GM23338 (cell line): Measurements from ENCODE around the gene ARID4B.

Experiments
- CTCF ChIP-seq, 2 experiments: fragments of 200-600 bp in 1 of 2; sonication (generic) in 1 of 2; conservative IDR thresholded peaks; 2 replicates each; pipeline versions ENCODE4 v1.5.1 to v1.6.1; 2016 to 2017; ENCODE audit warnings: antibody characterized with exemption in 2 of 2, low read depth in 2 of 2, mild to moderate bottlenecking in 2 of 2, moderate library complexity in 1 of 2
- EZH2 ChIP-seq: fragments of 200-600 bp; sonication (generic); IDR thresholded peaks from one replicate; pipeline ENCODE4 v1.8.0; 2017; ENCODE audit warnings: antibody characterized with exemption, mild to moderate bottlenecking, low read depth; ENCODE audit not compliant: unreplicated experiment
- EZH2phosphoT487 ChIP-seq: fragments of 200-600 bp; sonication (generic); IDR thresholded peaks from one replicate; pipeline ENCODE4 v1.8.1; 2018; ENCODE audit warnings: antibody characterized with exemption; ENCODE audit not compliant: unreplicated experiment
- JUNB ChIP-seq: IDR thresholded peaks from one replicate; pipeline ENCODE4 v1.6.1; 2016; ENCODE audit warnings: antibody characterized with exemption; ENCODE audit not compliant: unreplicated experiment
- NANOG ChIP-seq: IDR thresholded peaks from 2 replicates; pipeline ENCODE4 v1.6.1; 2016; ENCODE audit warnings: antibody characterized with exemption, borderline replicate concordance
- POLR2AphosphoS5 ChIP-seq: IDR thresholded peaks from 2 replicates; pipeline ENCODE4 v1.6.1; 2016; ENCODE audit warnings: antibody characterized with exemption, low read depth
- ZNF114 ChIP-seq: fragments of 250-450 bp; sonication (Bioruptor Pico); IDR thresholded peaks from 2 replicates; pipeline ENCODE4 v1.5.0; 2020; ENCODE audit warnings: mild to moderate bottlenecking, moderate library complexity
- ZNF331 ChIP-seq: fragments of 250-450 bp; sonication (Bioruptor Pico); IDR thresholded peaks from 2 replicates; pipeline ENCODE4 v1.5.0; 2020; ENCODE audit warnings: low read depth, mild to moderate bottlenecking, moderate library complexity
- TF ChIP-seq, protein P1 (sequence below): IDR thresholded peaks from one replicate; pipeline ENCODE4 v1.6.1; 2018; ENCODE audit warnings: antibody characterized with exemption; ENCODE audit not compliant: unreplicated experiment
- TF ChIP-seq, protein P2 (sequence below): IDR thresholded peaks from 2 replicates; pipeline ENCODE4 v1.6.1; 2016; ENCODE audit warnings: antibody characterized with exemption

DNA sequence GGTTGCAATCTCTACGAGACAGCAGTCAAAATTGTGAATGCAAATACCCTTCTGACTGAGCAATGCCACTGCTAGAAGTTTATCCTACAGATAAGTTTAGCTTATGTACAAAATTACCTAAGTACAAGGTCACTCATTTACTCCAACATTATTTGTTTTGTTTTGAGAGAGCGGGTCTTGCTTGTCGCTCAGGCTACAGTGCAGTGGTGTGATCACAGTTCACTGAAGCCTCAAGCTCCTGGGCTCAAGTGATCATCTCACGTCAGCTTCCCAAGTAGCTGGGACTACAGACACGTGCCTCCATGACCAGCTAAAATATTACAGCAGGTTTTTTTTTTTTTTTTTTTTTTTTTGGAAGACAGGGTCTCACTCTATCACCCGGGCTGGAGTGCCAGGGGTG lies 182.3 kb downstream of the ARID4B start:
- no peak for TF ChIP-seq CTCF (conservative IDR thresholded peaks at IDR 0.05; ENCODE audit: low read depth in 2 of 2)
- TF ChIP-seq, protein P1, sequence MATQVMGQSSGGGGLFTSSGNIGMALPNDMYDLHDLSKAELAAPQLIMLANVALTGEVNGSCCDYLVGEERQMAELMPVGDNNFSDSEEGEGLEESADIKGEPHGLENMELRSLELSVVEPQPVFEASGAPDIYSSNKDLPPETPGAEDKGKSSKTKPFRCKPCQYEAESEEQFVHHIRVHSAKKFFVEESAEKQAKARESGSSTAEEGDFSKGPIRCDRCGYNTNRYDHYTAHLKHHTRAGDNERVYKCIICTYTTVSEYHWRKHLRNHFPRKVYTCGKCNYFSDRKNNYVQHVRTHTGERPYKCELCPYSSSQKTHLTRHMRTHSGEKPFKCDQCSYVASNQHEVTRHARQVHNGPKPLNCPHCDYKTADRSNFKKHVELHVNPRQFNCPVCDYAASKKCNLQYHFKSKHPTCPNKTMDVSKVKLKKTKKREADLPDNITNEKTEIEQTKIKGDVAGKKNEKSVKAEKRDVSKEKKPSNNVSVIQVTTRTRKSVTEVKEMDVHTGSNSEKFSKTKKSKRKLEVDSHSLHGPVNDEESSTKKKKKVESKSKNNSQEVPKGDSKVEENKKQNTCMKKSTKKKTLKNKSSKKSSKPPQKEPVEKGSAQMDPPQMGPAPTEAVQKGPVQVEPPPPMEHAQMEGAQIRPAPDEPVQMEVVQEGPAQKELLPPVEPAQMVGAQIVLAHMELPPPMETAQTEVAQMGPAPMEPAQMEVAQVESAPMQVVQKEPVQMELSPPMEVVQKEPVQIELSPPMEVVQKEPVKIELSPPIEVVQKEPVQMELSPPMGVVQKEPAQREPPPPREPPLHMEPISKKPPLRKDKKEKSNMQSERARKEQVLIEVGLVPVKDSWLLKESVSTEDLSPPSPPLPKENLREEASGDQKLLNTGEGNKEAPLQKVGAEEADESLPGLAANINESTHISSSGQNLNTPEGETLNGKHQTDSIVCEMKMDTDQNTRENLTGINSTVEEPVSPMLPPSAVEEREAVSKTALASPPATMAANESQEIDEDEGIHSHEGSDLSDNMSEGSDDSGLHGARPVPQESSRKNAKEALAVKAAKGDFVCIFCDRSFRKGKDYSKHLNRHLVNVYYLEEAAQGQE, result no peak
- no peak for TF ChIP-seq EZH2
- no peak for TF ChIP-seq JUNB
- TF ChIP-seq EZH2phosphoT487, result no peak
- TF ChIP-seq POLR2AphosphoS5, result no peak
- TF ChIP-seq ZNF331 (CRISPR knock-in tag), result no peak
- TF ChIP-seq, protein P2, sequence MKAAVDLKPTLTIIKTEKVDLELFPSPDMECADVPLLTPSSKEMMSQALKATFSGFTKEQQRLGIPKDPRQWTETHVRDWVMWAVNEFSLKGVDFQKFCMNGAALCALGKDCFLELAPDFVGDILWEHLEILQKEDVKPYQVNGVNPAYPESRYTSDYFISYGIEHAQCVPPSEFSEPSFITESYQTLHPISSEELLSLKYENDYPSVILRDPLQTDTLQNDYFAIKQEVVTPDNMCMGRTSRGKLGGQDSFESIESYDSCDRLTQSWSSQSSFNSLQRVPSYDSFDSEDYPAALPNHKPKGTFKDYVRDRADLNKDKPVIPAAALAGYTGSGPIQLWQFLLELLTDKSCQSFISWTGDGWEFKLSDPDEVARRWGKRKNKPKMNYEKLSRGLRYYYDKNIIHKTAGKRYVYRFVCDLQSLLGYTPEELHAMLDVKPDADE, result no peak
- no peak for TF ChIP-seq NANOG
- no peak for TF ChIP-seq ZNF114 (CRISPR knock-in tag)
